ELF-1 (cell line): ENCODE results near the gene OR2C1.

Experiments
- DNase-seq: peaks from one replicate; pipeline ENCODE4 v3.0.0-alpha.2; 2016; ENCODE audit warnings: low read depth, low spot score

The OR2C1 gene

GRCh38 chr16:3400446-3400778 is 44.7 kb downstream of the OR2C1 start:
- no peak for DNase-seq

GRCh38 chr16:3400779-3401688 is 45.3 kb downstream of the OR2C1 start, which contains the start of the genes ZNF174 and ZSCAN32:
Gene ZNF174 (plus strand): TSS chr16:3401215. CDS start chr16:3402005, 790 bp downstream.
Gene ZSCAN32 (minus strand): TSS chr16:3401004. CDS start chr16:3397557, 3,447 bp downstream.
- DNase-seq: peak; percentile 100

GRCh38 chr16:3401719-3402397 is 46.2 kb downstream of the OR2C1 start:
- peak; percentile 50 for DNase-seq
